IMR-90 (cell line): ENCODE measurements around the gene ADGRB3. TPM values are rescaled to one million over a fixed set of nuclear protein-coding genes. Genes with fewer than 3 reads are reported as not detected.

Experiments used
- ATAC-seq: fragments of 200-7000 bp; cut with Tn5 transposase; 2 replicates; pipeline ENCODE4 v1.9.1; 2020; ENCODE audit warnings: low read depth, mild to moderate bottlenecking, moderate library complexity
- BruUV-seq: library from RNA; stranded (reverse); fragments of 400-500 nt; replicated peaks from 2 replicates; lab custom pipeline; 2021; lab: Mats Ljungman, UMichigan
- CTCF ChIA-PET: fragments of 300-600 bp; formaldehyde crosslinking; extraction: SDS; loops from one replicate; lab custom pipeline; 2021; ENCODE audit warnings: antibody characterized with exemption; lab: Yijun Ruan, JAX
- POLR2A ChIA-PET: fragments of 300-600 bp; sonication (Branson Sonifier 250); formaldehyde crosslinking; loops from one replicate; lab custom pipeline; 2022; ENCODE audit warnings: antibody characterized with exemption; ENCODE audit not compliant: unreplicated experiment; lab: Charles Lee
- DNase-seq: peaks from one replicate; pipeline ENCODE4 v3.0.0; 2013
- H2AFZ ChIP-seq: replicated peaks from 2 replicates; pipeline ENCODE3; 2013; ENCODE audit warnings: low read length, mild to moderate bottlenecking; ENCODE audit not compliant: poor library complexity
- H2AK5ac ChIP-seq: 2 replicates; pipeline ENCODE4 v1.6.1; 2013; ENCODE audit warnings: low read depth, low read length, inconsistent platforms
- H2AK9ac ChIP-seq: replicated peaks from 2 replicates; pipeline ENCODE3; 2013; ENCODE audit warnings: mild to moderate bottlenecking, low read depth, low read length, moderate library complexity; ENCODE audit not compliant: poor library complexity
- H2BK120ac ChIP-seq: 2 replicates; pipeline ENCODE4 v1.6.1; 2013; ENCODE audit warnings: low read depth, low read length, inconsistent platforms
- H2BK15ac ChIP-seq: 3 replicates; pipeline ENCODE4 v1.6.1; 2013; ENCODE audit warnings: low read depth, low read length, inconsistent platforms
- H2BK20ac ChIP-seq: 2 replicates; pipeline ENCODE4 v1.6.1; 2013; ENCODE audit warnings: low read depth, mild to moderate bottlenecking, inconsistent platforms, low read length, moderate library complexity
- H2BK5ac ChIP-seq: 2 replicates; pipeline ENCODE4 v1.6.1; 2013; ENCODE audit warnings: mild to moderate bottlenecking, low read depth, low read length, inconsistent platforms; ENCODE audit not compliant: poor library complexity, severe bottlenecking
- H3K14ac ChIP-seq: replicated peaks from 2 replicates; pipeline ENCODE4 v1.6.1; 2013; ENCODE audit warnings: low read depth, low read length, inconsistent platforms
- H3K18ac ChIP-seq: 2 replicates; pipeline ENCODE4 v1.6.1; 2013; ENCODE audit warnings: low read depth, low read length, control low read depth
- H3K23ac ChIP-seq: 2 replicates; pipeline ENCODE4 v1.6.1; 2013; ENCODE audit warnings: low read depth, low read length, inconsistent platforms
- H3K27ac ChIP-seq: 2 replicates; pipeline ENCODE4 v1.5.1; 2013; ENCODE audit warnings: mild to moderate bottlenecking, control low read depth, low read length; ENCODE audit not compliant: insufficient read depth
- H3K27me3 ChIP-seq: 2 replicates; pipeline ENCODE4 v1.6.1; 2013; ENCODE audit warnings: low read length; ENCODE audit not compliant: control insufficient read depth, insufficient read depth
- H3K36me3 ChIP-seq: 2 replicates; pipeline ENCODE4 v1.6.1; 2013; ENCODE audit warnings: low read length, mixed read lengths; ENCODE audit not compliant: control insufficient read depth, insufficient read depth
- H3K4ac ChIP-seq: 2 replicates; pipeline ENCODE4 v1.6.1; 2013; ENCODE audit warnings: low read depth, low read length, inconsistent platforms
- H3K4me1 ChIP-seq: 2 replicates; pipeline ENCODE4 v1.6.1; 2013; ENCODE audit warnings: low read length, mixed read lengths; ENCODE audit not compliant: control insufficient read depth, insufficient read depth
- H3K4me2 ChIP-seq: 2 replicates; pipeline ENCODE4 v1.6.1; 2013; ENCODE audit warnings: low read depth, mild to moderate bottlenecking, control low read depth, low read length, moderate library complexity
- H3K4me3 ChIP-seq: 2 replicates; pipeline ENCODE4 v1.5.1; 2013; ENCODE audit warnings: low read depth, mild to moderate bottlenecking, control low read depth, low read length, moderate library complexity; ENCODE audit not compliant: insufficient read depth
- H3K56ac ChIP-seq: 2 replicates; pipeline ENCODE4 v1.6.1; 2013; ENCODE audit warnings: low read length, inconsistent platforms; ENCODE audit not compliant: insufficient read depth; ENCODE audit errors: extremely low read depth
- H3K79me1 ChIP-seq, 2 experiments: 2 replicates each; pipeline ENCODE4 v1.6.1; 2013; ENCODE audit warnings: low read length in 2 of 2, inconsistent platforms in 1 of 2, low read depth in 1 of 2
- H3K9ac ChIP-seq: 2 replicates; pipeline ENCODE4 v1.6.1; 2013; ENCODE audit warnings: low read depth, low read length, control low read depth
- H3K9me1 ChIP-seq: 2 replicates; pipeline ENCODE4 v1.6.1; 2013; ENCODE audit warnings: low read length, inconsistent platforms; ENCODE audit not compliant: insufficient read depth
- H3K9me3 ChIP-seq: 2 replicates; pipeline ENCODE4 v1.6.1; 2013; ENCODE audit warnings: low read length; ENCODE audit not compliant: control insufficient read depth, insufficient read depth
- H4K20me1 ChIP-seq: 2 replicates; pipeline ENCODE4 v1.6.1; 2013; ENCODE audit warnings: low read length, inconsistent platforms; ENCODE audit not compliant: insufficient read depth
- H4K5ac ChIP-seq: 2 replicates; pipeline ENCODE4 v1.6.1; 2013; ENCODE audit warnings: mild to moderate bottlenecking, low read depth, low read length, control low read depth
- H4K8ac ChIP-seq, 2 experiments: 2 replicates each; pipeline ENCODE4 v1.6.1; 2013; ENCODE audit warnings: low read depth in 2 of 2, low read length in 2 of 2, control low read depth in 1 of 2, inconsistent platforms in 1 of 2
- H4K91ac ChIP-seq: 2 replicates; pipeline ENCODE4 v1.6.1; 2013; ENCODE audit warnings: low read depth, low read length, inconsistent platforms; ENCODE audit not compliant: insufficient read depth
- BHLHE40 ChIP-seq: fragments of 150-350 bp; IDR thresholded peaks from 2 replicates; pipeline ENCODE4 v1.6.1; 2016; ENCODE audit warnings: mild to moderate bottlenecking, low read depth, low read length
- CEBPB ChIP-seq: IDR thresholded peaks from 2 replicates; pipeline ENCODE4 v1.6.1; 2012; ENCODE audit warnings: low read depth, low read length, improper control_type of control experiment
- CHD1 ChIP-seq: IDR thresholded peaks from 2 replicates; pipeline ENCODE4 v1.6.1; 2012; ENCODE audit warnings: low read depth, low read length, improper control_type of control experiment
- CTCF ChIP-seq: conservative IDR thresholded peaks from 2 replicates; pipeline ENCODE4 v1.5.1; 2012; ENCODE audit warnings: mild to moderate bottlenecking, low read depth, low read length, improper control_type of control experiment
- ELK1 ChIP-seq: fragments of 150-350 bp; IDR thresholded peaks from 2 replicates; pipeline ENCODE4 v1.6.1; 2016; ENCODE audit warnings: low read depth, mild to moderate bottlenecking, low read length, moderate library complexity, borderline replicate concordance
- FOS ChIP-seq: fragments of 150-350 bp; IDR thresholded peaks from 2 replicates; pipeline ENCODE4 v1.6.1; 2016; ENCODE audit warnings: low read depth, low read length
- MAFK ChIP-seq: IDR thresholded peaks from 2 replicates; pipeline ENCODE4 v1.6.1; 2012; ENCODE audit warnings: low read depth, low read length, improper control_type of control experiment
- MAZ ChIP-seq: IDR thresholded peaks from 2 replicates; pipeline ENCODE4 v1.6.1; 2012; ENCODE audit warnings: low read depth, mild to moderate bottlenecking, low read length, improper control_type of control experiment, moderate library complexity, borderline replicate concordance
- MXI1 ChIP-seq: IDR thresholded peaks from 2 replicates; pipeline ENCODE4 v1.6.1; 2012; ENCODE audit warnings: low read depth, mild to moderate bottlenecking, low read length, moderate library complexity, borderline replicate concordance
- NFE2L2 ChIP-seq: fragments of 150-350 bp; IDR thresholded peaks from 2 replicates; pipeline ENCODE4 v1.6.1; 2016; ENCODE audit warnings: low read depth, mild to moderate bottlenecking, low read length
- POLR2A ChIP-seq: IDR thresholded peaks from 2 replicates; pipeline ENCODE4 v1.6.1; 2012; ENCODE audit warnings: mild to moderate bottlenecking, low read depth, low read length
- RAD21 ChIP-seq: IDR thresholded peaks from 2 replicates; pipeline ENCODE4 v1.6.1; 2012; ENCODE audit warnings: low read length, improper control_type of control experiment
- RCOR1 ChIP-seq: IDR thresholded peaks from 2 replicates; pipeline ENCODE4 v1.6.1; 2012; ENCODE audit warnings: mild to moderate bottlenecking, low read length, improper control_type of control experiment; ENCODE audit not compliant: insufficient replicate concordance
- RFX5 ChIP-seq: IDR thresholded peaks from 2 replicates; pipeline ENCODE4 v1.8.0; 2012; ENCODE audit warnings: low read depth, mild to moderate bottlenecking, low read length, moderate library complexity
- SMC3 ChIP-seq: fragments of 150-350 bp; IDR thresholded peaks from 2 replicates; pipeline ENCODE4 v1.6.1; 2016; ENCODE audit warnings: low read depth, mild to moderate bottlenecking, antibody characterized with exemption, low read length, moderate library complexity
- USF2 ChIP-seq: fragments of 150-350 bp; IDR thresholded peaks from 2 replicates; pipeline ENCODE4 v1.6.1; 2017; ENCODE audit warnings: mild to moderate bottlenecking, antibody characterized with exemption, low read length, low read depth
- WGBS, 2 experiments: methylation state at CpG; one replicate each; pipeline versions ENCODE4 v1.1.5 to v1.1.7; 2013; ENCODE audit warnings: missing lambda C conversion rate in 2 of 2; ENCODE audit not compliant: insufficient read length in 1 of 2; ENCODE audit errors: extremely low coverage in 2 of 2; 5-methylcytosine and 5-hydroxymethylcytosine counted together
- dilution Hi-C: fragments of 300-500 bp; cut with HindIII; formaldehyde crosslinking; loops from one replicate; pipeline ENCODE4 v1.14.3; 2018; ENCODE audit warnings: low sequenced_read_pairs; ENCODE audit not compliant: unreplicated experiment
- in situ Hi-C: fragments of 300-500 bp; cut with MboI; formaldehyde crosslinking; loops from 3 replicates; pipeline ENCODE4 v1.14.3; 2019; ENCODE audit warnings: low sequenced_read_pairs, inconsistent platforms, mixed read lengths
- intact Hi-C: fragments of 100-400 bp; cut with micrococcal nuclease; formaldehyde crosslinking; loops from 2 replicates; pipeline ENCODE4 v1.10.0; 2022
- polyA plus RNA-seq, 3 experiments: library from polyadenylated mRNA; depleted of rRNA; stranded (reverse); fragments of >200 nt; gene quantifications; 2 replicates each; pipeline ENCODE4 v1.2.3, GENCODE V29; 2012; ENCODE audit warnings: low replicate concordance in 1 of 3
- total RNA-seq: library from RNA; depleted of rRNA; stranded (reverse); fragments of >200 nt; gene quantifications from 2 replicates; pipeline ENCODE4 v1.2.3, GENCODE V29; 2012

ADGRB3 gene
- total and polyA plus RNA-seq, 2 of the 4 experiments (the other 2 are of a cell fraction) = not detected

GRCh38 chr6:68695838-68696237, 60.8 kb downstream of the ADGRB3 start:
- Histone ChIP-seq H2BK5ac (no peak overlapping the region), H3K27ac (no peak overlapping the region), H2BK20ac (no peak overlapping the region), H3K23ac (no peak overlapping the region), H3K4me1 (no peaks in the 10 kb centered on the region), H4K91ac (no peak overlapping the region), H2BK120ac (no peak overlapping the region), H3K27me3 (no peaks in the 10 kb centered on the region), H2AK5ac (no peak overlapping the region), H3K79me1 (no peaks in the 10 kb centered on the region), H3K4me3 (no peak overlapping the region), H2AFZ (no peak overlapping the region), H2BK15ac (no peak overlapping the region), H2AK9ac (no peak overlapping the region), H3K9me1 (no peaks in the 10 kb centered on the region), H3K4ac (no peak overlapping the region), H3K9ac (no peak overlapping the region), H3K18ac (no peak overlapping the region), H4K8ac (no peak overlapping the region), H3K9me3 (no peaks in the 10 kb centered on the region), H3K56ac (no peak overlapping the region), H4K20me1 (no peaks in the 10 kb centered on the region), H3K4me2 (no peak overlapping the region), H3K36me3 (no peaks in the 10 kb centered on the region), H3K14ac (no peak overlapping the region), H4K5ac (no peak overlapping the region)
- BruUV-seq = no TSS peak
- TF ChIP-seq RCOR1 (no peak), CEBPB (no peak), USF2 (no peak), MAZ (no peak), ELK1 (no peak), CTCF (no peak), POLR2A (no peak), MAFK (no peak), RAD21 (no peak), RFX5 (no peak), NFE2L2 (no peak), CHD1 (no peak), SMC3 (no peak), MXI1 (no peak), BHLHE40 (no peak), FOS (no peak)
- in situ Hi-C loops = no loop called here
- CTCF ChIA-PET = no interaction called here
- no CpG with 5 or more reads among the region's 6 CpGs for WGBS, 2 experiments
- dilution Hi-C loops = no loop called here
- ATAC-seq = no peak
- intact Hi-C loops = no loop called here
- no peak for DNase-seq
- POLR2A ChIA-PET = no interaction called here
